ENCODE measurements around the gene CCDC78. TPM values are rescaled to one million over a fixed set of nuclear protein-coding genes. Genes with fewer than 3 reads are reported as not detected.

CCDC78 gene
- total and polyA plus RNA-seq, 2 donors (not counting 3 experiments of a cell fraction or from before 2014, with no cell fraction given), result 0.50 to 1.3 TPM

DNA sequence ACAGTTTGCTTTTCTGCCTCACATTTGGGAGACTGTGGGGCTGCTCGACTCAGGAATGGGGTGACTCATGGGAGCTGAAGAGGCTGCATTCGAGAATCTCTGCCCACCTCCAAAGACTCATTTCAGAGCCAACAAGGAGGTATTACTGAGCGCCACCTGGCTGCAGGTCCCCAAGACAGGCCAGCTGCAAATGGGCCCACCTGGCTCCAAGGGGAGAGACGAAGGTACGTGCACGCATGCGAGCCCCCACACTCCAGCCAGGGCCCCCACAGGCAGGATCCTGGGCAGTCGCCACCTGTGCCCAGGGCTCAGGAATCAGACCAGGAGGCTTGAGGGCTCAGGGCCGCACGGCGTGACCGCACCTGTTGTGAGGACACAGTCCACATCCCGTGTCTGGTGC is 6.7 kb upstream of the CCDC78 start:
- intact Hi-C loops (cut with micrococcal nuclease) (no loop called here), dilution Hi-C loops (cut with MboI; ENCODE audit: extremely low pct_ligation_motif_present, low sequenced_read_pairs) (no loop called here)
- Histone ChIP-seq H3K27ac (ENCODE audit: insufficient read depth, low read depth, low read length) (no peak overlapping the region), H3K79me2 (ENCODE audit: control insufficient read depth, insufficient read depth, low read length) (no peaks in the 10 kb centered on the region), H3K9me1 (replicated peaks; ENCODE audit: control insufficient read depth, extremely low read depth, insufficient read depth, low read length) (no peaks in the 10 kb centered on the region), H3K9ac (replicated peaks; ENCODE audit: extremely low read depth, insufficient read depth, low read length) (no peak overlapping the region), H3K36me3 (ENCODE audit: control insufficient read depth in 2 of 2, extremely low read depth in 1 of 2, insufficient read depth in 2 of 2, low read length in 2 of 2) (peaks cover 7 to 40% of the 10 kb centered on the region in 2 experiments), H4K20me1 (replicated peaks; ENCODE audit: control insufficient read depth, extremely low read depth, insufficient read depth, low read length) (no peaks in the 10 kb centered on the region), H2AFZ (ENCODE audit: low read depth, low read length) (no peak overlapping the region), H3K4me2 (ENCODE audit: insufficient read depth, low read length) (no peak overlapping the region), H3K9me3 (replicated peaks; ENCODE audit: control insufficient read depth, insufficient read depth, low read length) (no peaks in the 10 kb centered on the region), H3K4me1 (ENCODE audit: control insufficient read depth, extremely low read depth, insufficient read depth, low read length) (peaks cover 4% of the 10 kb centered on the region), H3K4me3 (replicated peaks in 1 of 3; ENCODE audit: insufficient read depth in 1 of 3, low read depth in 1 of 3, low read length in 3 of 3) (no peak overlapping the region), H3K27me3 (ENCODE audit: control insufficient read depth in 2 of 2, insufficient read depth in 2 of 2, low read length in 2 of 2) (no peaks in the 10 kb centered on the region)
- ChIA-PET CTCF (interaction anchor here (1.0 kb wide), 1 partner anchor 29 kb away, joined by 3 read pairs; no protein-coding TSS in a partner anchor), POLR2A (no interaction called here)
- no TSS peak for BruUV-seq (replicated peaks)
- DNase-seq (ENCODE audit: low read depth, low spot score), result no peak
- TF ChIP-seq, protein P1, sequence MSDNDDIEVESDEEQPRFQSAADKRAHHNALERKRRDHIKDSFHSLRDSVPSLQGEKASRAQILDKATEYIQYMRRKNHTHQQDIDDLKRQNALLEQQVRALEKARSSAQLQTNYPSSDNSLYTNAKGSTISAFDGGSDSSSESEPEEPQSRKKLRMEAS (IDR thresholded peaks at IDR 0.05; ENCODE audit: insufficient read depth, insufficient read length), result no peak
- TF ChIP-seq EZH2 (IDR thresholded peaks at IDR 0.05; ENCODE audit: borderline replicate concordance, low read depth, low read length, severe bottlenecking) (no peak), MYC (IDR thresholded peaks at IDR 0.05; ENCODE audit: low read depth, low read length) (no peak), JUN (IDR thresholded peaks at IDR 0.05; ENCODE audit: borderline replicate concordance, insufficient read depth, insufficient read length, low read depth) (no peak), CTCF (IDR thresholded peaks at IDR 0.05; ENCODE audit: extremely low read depth in 1 of 2, insufficient read depth in 1 of 2, low read depth in 1 of 2, low read length in 2 of 2) (no peak), FOS (IDR thresholded peaks at IDR 0.05; ENCODE audit: borderline replicate concordance, insufficient read depth, low read length) (no peak), GATA2 (IDR thresholded peaks at IDR 0.05; ENCODE audit: insufficient read depth, insufficient read length, low read depth, low read length) (no peak), POLR2AphosphoS5 (IDR thresholded peaks at IDR 0.05; ENCODE audit: insufficient read depth, low read depth, low read length) (no peak), POLR2A (IDR thresholded peaks at IDR 0.05; ENCODE audit: low read depth, low read length) (no peak)
- FAIRE-seq, result no peak
